DMS79 (cell line): ENCODE data around the gene GPAT2.
"Not testable (repeated sequence)": the region's sequence is repeated elsewhere in the genome, so short reads cannot be mapped to it uniquely, and the experiment has no call there.

Source experiments
- DNase-seq: peaks from one replicate; lab custom pipeline; 2025; lab: John Stamatoyannopoulos, UW

GPAT2 gene

DNA sequence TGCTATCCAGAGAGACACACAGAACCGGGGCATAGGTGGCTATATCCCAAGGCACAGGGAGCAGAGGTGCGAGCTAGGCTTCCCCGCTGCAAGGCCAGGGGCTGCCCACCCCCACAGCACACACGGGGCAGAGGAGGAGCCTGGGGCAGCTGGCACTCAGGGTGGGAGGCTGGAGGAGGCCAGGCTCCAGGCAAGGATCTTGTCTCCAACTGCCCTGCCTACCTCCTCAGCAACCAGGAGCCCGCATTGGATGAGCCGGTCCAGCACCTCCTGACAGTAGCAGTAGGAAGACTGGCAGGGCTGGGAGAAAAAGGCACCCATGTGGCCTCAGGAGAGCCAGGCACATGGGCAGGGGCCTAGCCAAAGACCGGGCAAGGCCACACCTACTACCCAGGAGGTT is 11.0 kb downstream of the GPAT2 start:
- DNase-seq = not testable (repeated sequence)

DNA sequence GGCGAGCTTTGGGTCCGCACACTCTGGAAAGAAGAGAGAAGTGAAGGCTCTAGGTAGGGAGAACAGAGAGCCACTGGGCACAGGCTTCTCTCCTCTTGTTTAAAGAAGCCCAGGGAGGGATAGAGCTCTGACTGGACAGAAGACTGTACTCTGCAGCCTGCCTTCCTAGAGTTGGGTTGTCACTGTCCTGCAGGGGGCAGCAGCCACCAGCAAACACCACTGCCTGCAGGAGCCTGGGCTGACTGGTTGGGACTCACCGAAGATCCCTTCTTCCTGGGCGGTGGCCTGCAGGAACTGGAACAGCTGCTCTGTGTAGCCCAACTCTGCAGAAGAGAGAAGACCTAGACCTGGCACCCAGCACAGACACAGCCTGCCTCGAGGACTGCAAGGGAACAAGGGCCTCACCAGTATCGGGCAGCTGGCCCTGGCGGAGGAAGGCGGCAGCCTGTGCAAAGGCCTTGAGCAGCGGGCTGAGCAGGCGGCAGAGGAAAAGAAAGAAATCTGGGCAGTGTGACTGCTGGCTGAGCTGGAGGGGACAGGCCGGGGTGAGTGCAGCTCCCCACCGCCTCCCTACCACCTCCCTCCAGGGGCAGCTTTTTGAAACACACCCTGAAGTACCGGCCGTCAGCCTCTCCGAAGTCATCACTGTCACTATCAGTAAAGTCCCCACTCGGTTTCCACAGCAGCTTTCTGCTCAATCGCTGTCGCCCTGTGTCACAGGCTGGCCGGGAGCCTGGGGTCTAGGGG is 11.8 kb downstream of the GPAT2 start:
- not testable (repeated sequence) for DNase-seq

DNA sequence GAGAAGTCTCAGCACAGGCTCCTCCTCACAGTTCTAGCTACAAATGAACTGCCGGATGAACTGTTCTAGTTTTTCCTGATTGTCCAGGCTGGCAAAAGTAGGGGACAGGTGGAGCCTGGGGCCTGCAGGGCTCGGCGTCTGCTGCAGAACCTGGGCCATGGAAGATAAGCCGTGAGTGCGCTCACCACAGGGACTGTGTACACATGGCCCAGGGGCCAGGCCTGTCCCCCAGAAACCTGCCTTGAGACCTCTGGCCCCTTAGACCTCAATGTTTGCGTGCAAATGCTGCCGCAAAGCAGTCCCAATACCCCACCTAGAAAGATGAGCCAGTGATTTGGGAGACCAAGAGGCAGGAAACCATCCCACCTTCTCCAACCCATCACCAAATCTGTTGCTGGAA is 12.6 kb downstream of the GPAT2 start:
- DNase-seq = not testable (repeated sequence)

DNA sequence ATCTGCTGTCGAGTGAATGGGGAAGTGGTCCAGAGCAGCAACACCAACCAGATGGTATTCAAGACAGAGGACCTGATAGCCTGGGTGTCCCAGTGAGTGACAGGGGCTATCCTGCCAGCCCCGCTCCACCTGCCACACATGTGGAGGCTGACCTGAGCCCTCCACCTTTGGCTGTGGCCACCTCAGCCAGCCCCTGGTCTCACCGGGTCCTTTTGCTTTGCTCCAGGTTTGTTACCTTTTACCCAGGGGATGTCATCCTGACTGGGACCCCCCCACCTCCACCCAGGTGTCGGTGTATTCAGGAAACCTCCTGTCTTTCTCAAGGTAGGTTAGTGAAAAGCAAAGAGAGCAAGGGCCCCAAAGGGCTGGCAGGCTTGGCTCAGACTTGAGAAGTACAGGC is 13.6 kb downstream of the GPAT2 start:
- DNase-seq = not testable (repeated sequence)

DNA sequence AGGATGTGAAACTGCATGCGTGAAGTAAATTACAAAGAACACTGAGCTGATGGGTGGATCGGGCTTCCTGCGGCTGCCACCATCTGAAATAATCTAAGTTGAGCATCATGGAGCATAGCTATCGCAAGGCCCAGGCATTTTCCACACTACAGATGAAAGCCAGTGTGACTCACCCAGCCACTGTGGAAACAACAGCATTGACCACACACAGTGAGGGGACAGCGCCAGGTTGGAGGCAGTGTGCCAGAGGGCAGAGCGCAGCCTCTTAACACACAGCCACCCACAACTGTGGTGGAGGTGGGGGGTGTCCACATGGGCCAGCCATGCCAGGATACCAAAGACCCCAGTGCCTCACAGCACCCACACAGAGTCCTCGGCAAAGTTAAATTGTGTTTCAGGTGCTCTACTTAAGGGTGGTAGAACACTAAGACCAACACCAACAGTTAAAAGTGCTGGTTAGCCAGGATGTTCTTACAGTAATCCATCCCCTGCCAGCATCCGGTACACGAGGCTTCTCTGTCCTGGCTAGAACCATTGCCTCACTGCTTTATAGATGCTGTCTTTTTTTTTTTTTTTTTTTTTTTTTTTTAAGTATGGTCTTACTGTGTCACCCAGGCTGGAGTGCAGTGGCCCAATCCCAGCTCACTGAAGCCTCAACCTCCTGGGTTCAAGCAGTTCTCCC is 14.7 kb downstream of the GPAT2 start:
- not testable (repeated sequence) for DNase-seq

DNA sequence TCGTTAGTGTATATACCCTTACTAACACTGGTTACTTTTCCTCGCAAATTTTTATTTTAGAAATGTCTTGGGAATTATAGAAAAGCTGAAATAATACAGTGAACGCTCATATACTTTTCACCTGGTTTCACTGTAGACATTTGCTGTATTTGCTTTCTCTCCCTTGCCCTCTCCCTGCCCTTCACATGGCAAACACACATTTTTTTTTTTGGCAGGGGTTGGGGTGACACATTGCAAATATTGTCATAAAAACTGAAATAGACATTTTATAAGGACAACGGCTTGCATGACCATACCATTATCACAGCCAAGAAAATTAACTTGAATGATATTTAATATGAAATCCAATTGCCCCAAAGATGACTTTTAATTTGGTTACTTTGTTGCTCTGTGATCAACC is 18.4 kb downstream of the GPAT2 start:
- DNase-seq = not testable (repeated sequence)

DNA sequence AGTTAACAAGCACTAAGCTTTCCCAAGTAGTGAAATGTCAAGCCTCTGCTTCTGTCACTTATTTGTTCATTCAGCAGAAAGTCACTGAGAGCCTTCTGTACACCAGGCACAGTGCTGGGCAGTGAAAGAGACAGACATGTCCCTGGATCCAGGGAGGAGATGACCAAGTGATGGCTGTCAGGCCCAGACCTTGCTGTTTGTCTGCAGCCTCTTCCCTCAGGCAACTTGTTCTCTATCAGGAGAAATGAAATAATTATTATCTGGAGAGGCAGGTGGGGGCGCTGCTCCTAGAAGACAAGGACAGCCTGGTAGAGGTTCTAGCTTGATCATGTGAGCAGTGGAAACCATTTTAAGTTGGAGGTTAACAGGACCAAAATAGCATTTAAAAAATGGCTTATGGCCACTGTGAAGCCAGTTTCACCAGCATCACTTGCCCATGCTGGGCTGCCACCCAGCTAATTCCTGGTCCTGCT is 21.9 kb downstream of the GPAT2 start:
- not testable (repeated sequence) for DNase-seq

DNA sequence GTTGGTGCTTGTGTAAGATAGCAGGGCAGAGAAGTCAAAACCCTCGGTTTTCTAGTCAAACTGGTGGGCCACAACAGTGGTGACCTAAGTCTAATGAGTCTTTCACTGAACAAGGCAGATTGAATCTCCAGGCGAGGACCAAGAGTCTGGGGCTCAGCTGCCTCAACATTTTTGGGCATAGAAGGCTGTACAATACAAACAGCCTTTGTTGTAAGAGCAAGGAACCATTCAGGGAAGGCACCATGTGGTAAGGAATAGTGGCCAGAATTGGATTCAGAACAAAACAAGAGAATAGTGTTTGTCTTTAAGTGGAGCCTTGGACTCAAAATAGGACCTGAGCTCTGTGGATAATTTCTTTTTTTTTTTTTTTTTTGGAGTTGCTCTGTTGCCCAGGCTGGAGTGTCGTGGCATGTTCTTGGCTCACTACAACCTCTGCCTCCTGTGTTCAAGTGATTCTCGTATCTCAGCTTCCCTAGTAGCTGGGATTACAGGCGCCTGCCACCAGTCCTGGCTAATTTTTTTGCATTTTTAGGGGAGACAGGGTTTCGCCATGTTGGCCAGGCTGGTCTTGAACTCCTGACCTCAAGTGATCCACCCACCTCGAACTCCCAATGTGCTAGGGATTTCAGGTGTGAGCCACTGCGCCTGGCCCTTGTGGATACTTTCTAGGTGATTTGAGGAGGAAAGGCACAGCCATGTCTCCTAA is 22.5 kb downstream of the GPAT2 start:
- DNase-seq = not testable (repeated sequence)

DNA sequence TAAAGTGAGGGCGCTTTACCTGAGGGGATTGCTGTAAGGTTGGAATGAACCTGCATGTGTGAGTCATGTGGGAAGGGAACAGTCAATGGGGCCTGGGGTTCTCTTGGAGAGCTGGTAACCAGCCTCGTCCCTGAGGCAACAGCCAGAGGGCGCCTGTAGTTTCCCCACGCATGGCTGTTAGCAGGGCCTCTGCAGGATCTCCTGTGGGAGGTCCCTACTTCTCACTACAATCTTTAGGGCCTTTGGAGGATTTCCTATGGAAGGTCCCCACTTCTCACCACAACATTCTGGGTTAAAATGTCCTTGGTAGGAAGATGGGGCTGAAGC is 23.6 kb downstream of the GPAT2 start:
- DNase-seq = not testable (repeated sequence)

DNA sequence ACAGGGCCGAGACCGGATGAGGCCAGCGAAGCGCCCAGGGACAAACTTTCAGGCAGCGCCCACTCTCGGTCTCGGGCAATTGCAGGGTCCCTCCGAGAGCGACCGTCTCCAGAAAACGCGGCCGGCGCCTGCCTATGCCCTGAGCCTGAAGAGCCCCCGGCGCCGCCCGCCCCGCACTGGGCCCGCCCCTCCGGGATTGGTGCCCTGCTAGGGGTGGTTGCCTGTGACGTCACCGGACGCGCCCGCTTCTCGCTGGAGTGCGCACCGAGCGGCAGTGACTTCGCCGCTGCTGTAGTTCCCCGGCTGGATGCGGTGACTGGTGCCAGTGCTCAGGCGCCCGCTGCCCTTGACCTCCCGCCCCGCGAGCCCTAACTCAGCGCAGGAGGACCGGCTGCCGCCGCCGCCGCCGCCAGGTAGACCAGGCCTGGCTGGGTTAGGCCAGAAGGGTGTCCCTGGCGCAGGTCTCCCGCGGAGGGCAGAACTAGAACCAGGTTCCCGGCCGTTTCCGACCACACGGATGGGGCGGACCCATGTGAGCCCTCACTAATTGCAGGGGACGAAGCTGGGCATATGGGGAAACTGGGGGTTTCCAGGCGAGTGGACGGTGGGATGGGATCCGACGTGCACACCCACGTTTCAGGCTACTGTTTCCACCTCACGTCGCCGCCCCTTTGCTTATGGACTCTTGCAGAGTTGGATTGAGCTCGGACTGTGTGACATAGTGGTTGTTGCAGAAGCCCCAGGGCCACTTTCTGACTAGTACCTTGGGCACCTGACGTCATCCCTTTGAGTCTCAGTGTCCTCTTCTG is 24.2 kb downstream of the GPAT2 start:
- DNase-seq = not testable (repeated sequence)

DNA sequence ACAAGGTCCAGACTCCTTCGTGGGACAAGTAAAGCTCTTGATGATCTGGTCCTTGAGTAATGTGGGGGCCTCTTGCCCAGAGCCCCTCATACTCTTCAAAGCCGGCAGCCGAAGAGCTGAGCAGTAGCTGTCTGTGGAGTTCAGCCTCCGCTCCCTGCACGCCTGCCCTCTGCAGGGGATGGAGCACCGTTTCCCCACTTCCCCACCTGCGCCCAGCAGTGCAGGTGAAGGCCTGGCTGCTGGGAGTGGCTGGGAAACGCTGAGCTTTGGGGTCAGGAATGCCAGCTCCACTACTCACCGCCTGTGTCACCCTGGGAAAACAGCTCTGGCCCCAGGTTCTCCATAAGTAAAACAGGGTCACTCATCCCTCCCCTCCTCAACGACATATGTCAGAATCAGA is 24.9 kb downstream of the GPAT2 start:
- not testable (repeated sequence) for DNase-seq

DNA sequence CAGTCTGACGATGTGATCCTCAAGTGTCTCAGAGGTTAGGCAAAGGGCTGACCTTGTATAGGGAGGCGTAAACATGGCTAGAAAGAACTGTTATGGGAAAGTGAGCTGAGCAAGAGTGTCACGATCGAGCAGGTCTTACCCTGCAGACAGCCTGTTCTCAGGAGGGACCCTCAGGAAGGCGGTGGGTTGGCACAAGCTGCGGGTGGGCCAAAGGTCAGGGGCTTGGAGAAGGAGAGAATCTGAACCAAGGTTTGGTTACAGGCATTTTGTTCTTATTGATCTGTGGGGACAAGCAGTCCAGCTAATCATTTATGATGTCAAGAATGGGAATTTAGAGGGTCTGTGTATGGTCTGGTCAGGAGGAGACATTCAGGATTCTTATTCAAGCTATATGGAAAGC is 26.7 kb downstream of the GPAT2 start:
- DNase-seq = not testable (repeated sequence)

DNA sequence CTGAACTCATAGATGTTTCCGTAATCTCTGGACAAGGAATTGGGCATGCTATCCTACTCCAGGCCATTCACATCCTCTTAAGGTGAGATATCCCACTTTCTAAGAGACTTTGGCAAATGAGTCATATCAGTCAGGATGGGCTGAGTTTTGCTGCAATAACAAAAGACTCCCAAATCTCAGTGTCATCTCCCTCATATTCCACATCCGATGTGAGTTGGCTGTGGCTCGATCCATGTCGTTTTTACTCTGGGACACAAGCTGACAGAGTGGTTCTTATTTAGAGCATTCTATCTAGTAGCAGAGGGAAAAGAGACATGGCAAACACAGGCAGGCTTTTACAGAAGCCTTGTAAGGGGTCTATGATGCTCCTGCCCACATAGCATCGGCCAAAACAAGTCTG is 28.5 kb downstream of the GPAT2 start:
- DNase-seq = not testable (repeated sequence)

DNA sequence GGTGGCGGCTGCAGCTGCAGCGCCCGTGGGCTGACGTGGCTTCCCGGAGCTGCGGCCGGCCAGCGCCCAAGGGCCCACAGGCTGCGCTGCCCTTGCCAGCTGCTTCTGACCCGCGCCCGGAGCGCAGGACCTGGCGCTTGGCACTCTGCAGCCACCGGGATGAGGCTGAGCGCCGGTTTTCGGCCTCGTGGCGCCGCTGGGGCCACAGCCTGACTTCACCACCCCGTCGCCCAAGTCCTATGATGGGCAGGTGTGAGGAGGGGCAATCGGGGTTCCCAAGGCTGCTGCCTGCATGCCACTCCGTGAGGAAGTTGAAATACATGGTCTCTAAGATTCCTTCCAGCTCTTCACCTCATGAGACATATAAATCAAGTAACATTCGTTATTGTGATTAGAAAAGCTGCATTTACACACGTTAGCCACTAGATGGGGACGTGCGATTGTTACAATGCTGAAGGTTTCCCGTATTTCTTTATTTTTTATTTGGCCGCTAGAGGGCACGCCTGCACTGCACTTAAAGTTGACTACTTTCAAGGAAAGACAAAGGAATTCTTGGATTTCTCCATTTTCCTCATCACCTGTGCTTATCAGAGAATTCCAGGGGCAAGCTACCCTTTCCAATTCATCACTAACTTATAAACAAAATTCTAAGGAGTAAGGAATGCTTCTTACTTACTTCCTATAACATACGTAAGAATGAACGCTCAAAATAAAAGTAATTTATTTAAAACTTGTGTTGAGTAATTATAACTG is 42.0 kb downstream of the GPAT2 start:
- DNase-seq = not testable (repeated sequence)

DNA sequence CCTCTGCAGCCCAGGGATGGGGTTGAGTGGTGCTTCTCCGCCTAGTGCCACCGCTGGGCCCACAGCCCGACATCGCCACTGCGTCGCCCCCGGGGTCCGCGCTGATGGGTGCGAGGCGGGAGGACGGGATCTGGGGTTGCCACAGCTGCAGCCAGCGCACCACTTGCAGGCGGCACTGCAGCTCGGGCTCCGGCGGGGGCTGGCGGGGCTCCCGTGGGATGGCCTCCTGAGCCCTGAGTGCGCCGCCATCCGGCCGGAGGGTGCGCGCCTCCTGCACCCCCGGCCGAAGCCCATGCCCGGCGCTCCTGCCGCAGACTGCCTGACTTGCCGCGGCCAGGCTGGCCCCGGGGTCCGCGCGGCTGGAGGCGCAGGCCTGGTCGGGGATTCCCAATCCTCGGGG is 42.6 kb downstream of the GPAT2 start:
- DNase-seq = not testable (repeated sequence)

DNA sequence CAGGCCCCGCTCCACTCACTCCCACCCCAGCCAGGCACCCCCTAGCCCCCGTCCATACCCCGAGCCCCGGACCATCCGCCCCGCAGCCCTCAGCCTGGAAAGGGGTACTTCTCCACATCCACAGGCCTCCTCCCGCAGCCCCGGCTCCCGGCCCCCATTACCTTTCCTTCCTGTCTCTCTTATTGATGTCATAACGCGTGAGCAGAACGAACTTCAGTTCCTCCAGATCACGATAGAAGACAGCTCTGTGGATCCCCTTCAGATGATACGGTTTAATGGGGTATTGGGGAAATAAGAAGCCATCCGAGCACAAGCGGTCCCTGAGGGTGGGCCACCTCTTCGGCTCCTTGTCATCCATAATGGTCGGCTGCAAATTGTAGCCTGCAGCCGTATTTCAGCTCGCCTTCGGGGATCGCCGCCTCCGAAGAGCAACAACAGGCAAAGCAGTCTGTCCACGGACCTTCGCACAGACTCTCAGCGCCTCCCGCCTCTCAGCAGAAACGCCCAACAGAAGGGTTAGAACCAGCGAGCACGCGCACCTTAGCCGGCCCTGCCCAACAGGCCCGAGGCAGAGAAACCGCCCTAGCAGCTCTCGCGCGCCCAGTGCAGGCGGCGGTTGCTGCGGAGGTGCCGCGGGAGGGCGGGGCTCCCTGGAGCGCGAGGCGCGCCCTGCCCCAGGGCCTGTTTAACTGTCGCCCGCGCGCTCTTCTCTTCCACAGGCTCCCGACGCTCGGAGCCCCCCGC is 43.2 kb downstream of the GPAT2 start, which contains the start of gene ANKRD36C:
Gene ANKRD36C (minus strand): TSS at position 474 of the 744 bp plus-strand sequence. CDS start 116 bp downstream, at position 358.
- not testable (repeated sequence) for DNase-seq

DNA sequence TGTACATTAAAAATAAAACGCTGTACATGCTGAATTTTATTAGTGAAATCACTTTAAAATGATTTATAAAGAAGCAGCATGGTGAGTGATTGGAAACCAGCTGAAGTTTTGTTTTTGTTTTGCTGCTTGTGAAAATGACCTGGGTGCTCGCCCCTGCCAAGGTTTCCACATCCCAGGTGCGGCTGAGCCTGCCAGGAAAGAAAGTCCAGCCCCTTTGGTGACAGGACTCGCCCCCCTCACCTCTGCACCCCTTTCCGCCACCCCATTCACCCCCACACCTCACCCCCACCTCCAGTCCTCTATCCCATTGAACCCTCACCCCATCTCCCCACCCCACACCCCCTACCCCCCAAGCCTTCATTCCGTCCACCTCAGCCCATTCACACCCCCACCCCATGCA is 43.8 kb downstream of the GPAT2 start:
- DNase-seq = not testable (repeated sequence)
